ENCODE data around the gene DOCK10. TPM values are rescaled to one million over a fixed set of nuclear protein-coding genes. Genes with fewer than 3 reads are reported as not detected.

DOCK10 gene
- total RNA-seq, 1 experiment from 2014 or later: 2.9 TPM

DNA sequence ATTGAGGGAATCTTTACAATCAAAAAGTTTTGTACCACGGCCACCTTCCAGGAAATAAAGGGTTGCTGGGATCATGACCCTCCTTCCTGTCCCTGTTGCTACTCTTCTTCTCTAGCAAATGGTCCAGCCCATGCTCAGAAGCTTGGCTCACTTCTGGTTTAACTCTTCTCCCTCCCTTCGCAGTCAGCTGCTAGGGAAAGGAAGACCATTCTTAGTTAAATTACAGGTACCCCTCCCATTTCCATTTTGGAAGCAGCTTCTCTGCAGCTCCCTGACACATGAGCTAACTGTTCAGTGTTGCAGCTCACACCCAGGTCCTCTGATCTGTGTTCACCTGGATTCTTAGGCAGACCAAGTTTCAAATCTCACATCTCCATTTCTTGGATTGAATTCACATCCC lies 100.3 kb downstream of the DOCK10 start (continued):
- TF ChIP-seq, protein P1, sequence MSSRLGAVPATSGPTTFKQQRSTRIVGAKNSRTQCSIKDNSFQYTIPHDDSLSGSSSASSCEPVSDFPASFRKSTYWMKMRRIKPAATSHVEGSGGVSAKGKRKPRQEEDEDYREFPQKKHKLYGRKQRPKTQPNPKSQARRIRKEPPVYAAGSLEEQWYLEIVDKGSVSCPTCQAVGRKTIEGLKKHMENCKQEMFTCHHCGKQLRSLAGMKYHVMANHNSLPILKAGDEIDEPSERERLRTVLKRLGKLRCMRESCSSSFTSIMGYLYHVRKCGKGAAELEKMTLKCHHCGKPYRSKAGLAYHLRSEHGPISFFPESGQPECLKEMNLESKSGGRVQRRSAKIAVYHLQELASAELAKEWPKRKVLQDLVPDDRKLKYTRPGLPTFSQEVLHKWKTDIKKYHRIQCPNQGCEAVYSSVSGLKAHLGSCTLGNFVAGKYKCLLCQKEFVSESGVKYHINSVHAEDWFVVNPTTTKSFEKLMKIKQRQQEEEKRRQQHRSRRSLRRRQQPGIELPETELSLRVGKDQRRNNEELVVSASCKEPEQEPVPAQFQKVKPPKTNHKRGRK (CRISPR knock-in tag; IDR thresholded peaks at IDR 0.05; ENCODE audit: borderline replicate concordance): no peak
- TF ChIP-seq ESRRA (CRISPR knock-in tag; IDR thresholded peaks at IDR 0.05; ENCODE audit: borderline replicate concordance) (no peak), FOXP1 (CRISPR knock-in tag; IDR thresholded peaks at IDR 0.05; ENCODE audit: borderline replicate concordance) (no peak), ATF6 (CRISPR knock-in tag; IDR thresholded peaks at IDR 0.05) (no peak), ZNF671 (CRISPR knock-in tag; IDR thresholded peaks at IDR 0.05) (no peak), GTF2I (CRISPR knock-in tag; conservative IDR thresholded peaks at IDR 0.05) (no peak), ZNF532 (CRISPR knock-in tag; IDR thresholded peaks at IDR 0.05; ENCODE audit: borderline replicate concordance) (no peak)

DNA sequence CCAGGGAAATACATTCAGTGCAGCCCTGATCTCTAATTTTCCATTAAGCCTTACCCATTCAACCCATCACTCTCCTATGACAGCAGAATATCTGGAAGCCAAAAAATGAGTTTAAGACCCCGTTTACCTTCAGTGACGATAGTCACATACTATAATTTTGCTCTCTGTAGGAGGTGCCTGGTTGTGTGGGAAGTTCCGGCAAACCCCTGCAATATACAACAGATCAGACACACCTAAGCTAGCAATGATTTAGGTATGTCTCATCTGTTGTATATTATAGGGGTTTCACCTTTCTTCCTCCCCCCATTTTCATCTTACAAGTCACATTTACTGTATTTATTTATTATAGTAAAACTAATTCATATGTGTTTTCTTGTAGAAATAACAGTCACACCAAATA lies 101.7 kb downstream of the DOCK10 start:
- POLR2A ChIA-PET: no interaction called here
- TF ChIP-seq JAZF1 (CRISPR knock-in tag; IDR thresholded peaks at IDR 0.05) (no peak), HMGA2 (CRISPR knock-in tag; IDR thresholded peaks at IDR 0.05) (no peak), ZMAT4 (CRISPR knock-in tag; IDR thresholded peaks at IDR 0.05) (no peak), CREB1 (CRISPR knock-in tag; IDR thresholded peaks at IDR 0.05) (no peak), FOXP1 (CRISPR knock-in tag; IDR thresholded peaks at IDR 0.05; ENCODE audit: borderline replicate concordance) (no peak), RORB (CRISPR knock-in tag; IDR thresholded peaks at IDR 0.05) (no peak), ZNF396 (CRISPR knock-in tag; IDR thresholded peaks at IDR 0.05; ENCODE audit: borderline replicate concordance) (no peak), CBFB (CRISPR knock-in tag; IDR thresholded peaks at IDR 0.05; ENCODE audit: low read depth) (no peak), MYBL2 (CRISPR knock-in tag; IDR thresholded peaks at IDR 0.05) (no peak), ERG (CRISPR knock-in tag; IDR thresholded peaks at IDR 0.05) (no peak), FOXK1 (CRISPR knock-in tag; IDR thresholded peaks at IDR 0.05) (no peak), RELA (CRISPR knock-in tag; IDR thresholded peaks at IDR 0.05; ENCODE audit: borderline replicate concordance) (no peak), NFE2L1 (CRISPR knock-in tag; IDR thresholded peaks at IDR 0.05) (no peak)
- TF ChIP-seq, protein P2, sequence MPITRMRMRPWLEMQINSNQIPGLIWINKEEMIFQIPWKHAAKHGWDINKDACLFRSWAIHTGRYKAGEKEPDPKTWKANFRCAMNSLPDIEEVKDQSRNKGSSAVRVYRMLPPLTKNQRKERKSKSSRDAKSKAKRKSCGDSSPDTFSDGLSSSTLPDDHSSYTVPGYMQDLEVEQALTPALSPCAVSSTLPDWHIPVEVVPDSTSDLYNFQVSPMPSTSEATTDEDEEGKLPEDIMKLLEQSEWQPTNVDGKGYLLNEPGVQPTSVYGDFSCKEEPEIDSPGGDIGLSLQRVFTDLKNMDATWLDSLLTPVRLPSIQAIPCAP (CRISPR knock-in tag; IDR thresholded peaks at IDR 0.05): no peak
- TF ChIP-seq, protein P3, sequence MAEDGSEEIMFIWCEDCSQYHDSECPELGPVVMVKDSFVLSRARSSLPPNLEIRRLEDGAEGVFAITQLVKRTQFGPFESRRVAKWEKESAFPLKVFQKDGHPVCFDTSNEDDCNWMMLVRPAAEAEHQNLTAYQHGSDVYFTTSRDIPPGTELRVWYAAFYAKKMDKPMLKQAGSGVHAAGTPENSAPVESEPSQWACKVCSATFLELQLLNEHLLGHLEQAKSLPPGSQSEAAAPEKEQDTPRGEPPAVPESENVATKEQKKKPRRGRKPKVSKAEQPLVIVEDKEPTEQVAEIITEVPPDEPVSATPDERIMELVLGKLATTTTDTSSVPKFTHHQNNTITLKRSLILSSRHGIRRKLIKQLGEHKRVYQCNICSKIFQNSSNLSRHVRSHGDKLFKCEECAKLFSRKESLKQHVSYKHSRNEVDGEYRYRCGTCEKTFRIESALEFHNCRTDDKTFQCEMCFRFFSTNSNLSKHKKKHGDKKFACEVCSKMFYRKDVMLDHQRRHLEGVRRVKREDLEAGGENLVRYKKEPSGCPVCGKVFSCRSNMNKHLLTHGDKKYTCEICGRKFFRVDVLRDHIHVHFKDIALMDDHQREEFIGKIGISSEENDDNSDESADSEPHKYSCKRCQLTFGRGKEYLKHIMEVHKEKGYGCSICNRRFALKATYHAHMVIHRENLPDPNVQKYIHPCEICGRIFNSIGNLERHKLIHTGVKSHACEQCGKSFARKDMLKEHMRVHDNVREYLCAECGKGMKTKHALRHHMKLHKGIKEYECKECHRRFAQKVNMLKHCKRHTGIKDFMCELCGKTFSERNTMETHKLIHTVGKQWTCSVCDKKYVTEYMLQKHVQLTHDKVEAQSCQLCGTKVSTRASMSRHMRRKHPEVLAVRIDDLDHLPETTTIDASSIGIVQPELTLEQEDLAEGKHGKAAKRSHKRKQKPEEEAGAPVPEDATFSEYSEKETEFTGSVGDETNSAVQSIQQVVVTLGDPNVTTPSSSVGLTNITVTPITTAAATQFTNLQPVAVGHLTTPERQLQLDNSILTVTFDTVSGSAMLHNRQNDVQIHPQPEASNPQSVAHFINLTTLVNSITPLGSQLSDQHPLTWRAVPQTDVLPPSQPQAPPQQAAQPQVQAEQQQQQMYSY (CRISPR knock-in tag; IDR thresholded peaks at IDR 0.05): no peak
- TF ChIP-seq, protein P4, sequence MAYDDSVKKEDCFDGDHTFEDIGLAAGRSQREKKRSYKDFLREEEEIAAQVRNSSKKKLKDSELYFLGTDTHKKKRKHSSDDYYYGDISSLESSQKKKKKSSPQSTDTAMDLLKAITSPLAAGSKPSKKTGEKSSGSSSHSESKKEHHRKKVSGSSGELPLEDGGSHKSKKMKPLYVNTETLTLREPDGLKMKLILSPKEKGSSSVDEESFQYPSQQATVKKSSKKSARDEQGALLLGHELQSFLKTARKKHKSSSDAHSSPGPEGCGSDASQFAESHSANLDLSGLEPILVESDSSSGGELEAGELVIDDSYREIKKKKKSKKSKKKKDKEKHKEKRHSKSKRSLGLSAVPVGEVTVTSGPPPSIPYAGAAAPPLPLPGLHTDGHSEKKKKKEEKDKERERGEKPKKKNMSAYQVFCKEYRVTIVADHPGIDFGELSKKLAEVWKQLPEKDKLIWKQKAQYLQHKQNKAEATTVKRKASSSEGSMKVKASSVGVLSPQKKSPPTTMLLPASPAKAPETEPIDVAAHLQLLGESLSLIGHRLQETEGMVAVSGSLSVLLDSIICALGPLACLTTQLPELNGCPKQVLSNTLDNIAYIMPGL (CRISPR knock-in tag; IDR thresholded peaks at IDR 0.05): no peak

More for the DNA sequence above, 101.7 kb downstream of the DOCK10 start:
- no peaks in the 10 kb centered on the region for H3K36me3 Mint-ChIP-seq
- H3K27ac Mint-ChIP-seq: no peak overlapping the region
- CTCF ChIA-PET: no interaction called here
- DNase-seq (ENCODE audit: low spot score): no peak
- H3K9me3 Mint-ChIP-seq: no peaks in the 10 kb centered on the region
- H3K4me1 Mint-ChIP-seq: peaks cover 61% of the 10 kb centered on the region
- H3K27me3 Mint-ChIP-seq (ENCODE audit: low read depth): peaks cover 5% of the 10 kb centered on the region
- H3K4me3 Mint-ChIP-seq: no peak overlapping the region
- ATAC-seq: no peak
